Measurements from ENCODE around the gene SELPLG.
A peak's percentile ranks its signal among the peaks of the same experiment; 100 is the strongest.
"Not testable (repeated sequence)": the region's sequence is repeated elsewhere in the genome, so short reads cannot be mapped to it uniquely, and the experiment has no call there.

Gene SELPLG

DNA sequence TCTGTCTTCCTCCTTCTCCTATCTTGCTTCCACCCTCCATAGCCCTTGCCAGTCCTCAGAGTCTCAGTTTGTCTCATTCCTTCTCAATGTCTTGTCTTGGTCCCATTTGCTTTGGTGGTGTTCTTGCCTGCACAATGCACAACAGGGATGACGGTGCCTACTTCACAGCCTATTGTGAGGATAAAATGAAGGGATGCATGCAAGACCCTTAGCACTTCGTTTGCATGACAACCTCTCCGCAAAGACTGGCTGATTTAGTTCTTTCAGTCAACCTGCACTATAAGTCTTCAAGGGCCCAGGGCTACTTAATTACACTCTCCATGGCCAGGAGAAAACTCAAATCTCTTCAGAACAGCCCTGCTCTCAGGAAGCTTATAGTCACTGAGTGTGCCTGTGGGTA, 8.5 kb downstream of the SELPLG start:
- intact Hi-C loops (cut with DNase I) = no loop called here
- DNase-seq = no peak

DNA sequence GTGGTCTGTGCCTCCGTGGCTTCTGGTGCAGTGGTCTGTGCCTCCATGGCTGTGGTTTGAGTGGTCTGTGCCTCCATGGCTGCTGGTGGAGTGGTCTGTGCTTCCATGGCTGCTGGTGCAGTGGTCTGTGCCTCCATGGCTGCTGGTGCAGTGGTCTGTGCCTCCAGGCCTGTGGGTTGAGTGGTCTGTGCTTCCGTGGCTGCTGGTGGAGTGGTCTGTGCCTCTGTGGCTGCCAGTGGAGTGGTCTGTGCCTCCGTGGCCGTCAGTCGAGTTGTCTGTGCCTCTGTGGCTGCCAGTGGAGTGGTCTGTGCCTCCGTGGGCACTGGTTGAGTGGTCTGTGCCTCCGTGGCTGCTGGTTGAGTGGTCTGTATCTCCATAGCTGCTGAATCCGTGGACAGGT, 10.1 kb downstream of the SELPLG start:
- intact Hi-C loops (cut with DNase I) = no loop called here
- no peak for DNase-seq

DNA sequence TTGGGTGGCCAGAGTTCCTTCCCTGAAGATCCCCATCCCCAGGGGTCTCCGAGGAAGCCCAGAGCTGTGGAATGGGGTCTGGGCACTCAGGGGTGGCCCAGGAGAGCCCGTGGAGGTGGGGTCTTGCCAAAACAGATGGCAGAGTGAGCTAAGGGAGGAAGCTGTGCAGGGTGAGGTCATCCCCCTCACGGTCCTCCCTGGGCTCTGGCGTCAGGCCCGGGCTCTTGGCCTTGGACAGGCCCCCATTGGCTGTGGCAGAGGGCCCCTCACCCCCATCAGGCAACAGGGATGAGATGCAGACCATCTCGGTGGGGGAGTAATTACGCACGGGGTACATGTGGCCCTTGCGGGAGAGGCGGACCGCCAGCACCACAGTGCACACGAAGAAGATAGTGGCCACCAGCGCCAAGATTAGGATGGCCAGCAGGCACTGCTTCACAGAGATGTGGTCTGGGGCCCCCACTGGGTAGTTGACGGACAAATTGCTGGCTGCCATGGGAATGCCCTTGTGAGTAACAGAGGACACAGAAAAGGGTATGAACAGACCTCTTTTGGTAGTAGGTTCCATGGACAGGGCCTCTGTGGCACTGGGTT, 10.7 kb downstream of the SELPLG start:
- intact Hi-C loops (cut with DNase I) = no loop called here
- no peak for DNase-seq

DNA sequence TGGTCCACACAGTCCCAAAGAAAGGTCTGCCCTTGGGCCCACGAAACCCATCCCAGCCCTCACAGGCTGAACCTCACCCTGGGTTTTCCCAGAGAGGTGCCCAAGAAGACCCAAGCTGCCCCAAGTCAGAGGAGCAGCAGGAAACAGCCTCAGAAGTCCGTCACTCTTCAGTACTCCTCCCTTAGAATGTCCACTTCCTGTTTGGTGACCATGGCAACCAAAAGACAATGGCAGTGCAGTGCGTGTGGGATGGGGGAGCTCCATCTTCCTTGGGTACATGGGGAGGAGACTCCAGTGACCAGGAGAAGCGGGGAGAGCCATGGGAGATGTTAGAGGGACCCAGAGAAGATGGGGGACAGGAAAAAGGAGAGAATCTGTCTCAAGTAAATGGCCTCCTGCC, 11.3 kb downstream of the SELPLG start:
- no peak for DNase-seq
- intact Hi-C loops (cut with DNase I) = no loop called here

- no peak for DNase-seq
- intact Hi-C loops (cut with DNase I) = no loop called here
Measured at GRCh38 chr12:108621161-108621560, 12.5 kb downstream of the SELPLG start.

- DNase-seq = no peak
- intact Hi-C loops (cut with DNase I) = no loop called here
Measured at GRCh38 chr12:108620236-108620879, 13.3 kb downstream of the SELPLG start.

- intact Hi-C loops (cut with DNase I) = loop anchor here (2.0 kb wide), 1 partner anchor 57 kb away; the partner anchor contains the start of gene ISCU
- DNase-seq = no peak
Measured at GRCh38 chr12:108619369-108620160, 14.1 kb downstream of the SELPLG start.

GRCh38 chr12:108618953-108619274, 14.8 kb downstream of the SELPLG start:
- DNase-seq = not testable (repeated sequence)
- intact Hi-C loops (cut with DNase I) = loop anchor here (2.0 kb wide), 1 partner anchor 56 kb away; the partner anchor contains the start of gene ISCU

GRCh38 chr12:108618079-108618952, 15.4 kb downstream of the SELPLG start:
- intact Hi-C loops (cut with DNase I) = loop anchor here (2.0 kb wide), 1 partner anchor 56 kb away; the partner anchor contains the start of gene ISCU
- DNase-seq = peak; percentile 63 to 92 (median 84)

GRCh38 chr12:108616941-108617858, 16.5 kb downstream of the SELPLG start:
- DNase-seq = peak in 25 of 42 donors; percentile 8 to 68 (median 44)
- intact Hi-C loops (cut with DNase I) = loop anchor here (2.0 kb wide), 1 partner anchor 44 kb away; no protein-coding TSS in a partner anchor

- intact Hi-C loops (cut with DNase I) = loop anchor here (2.0 kb wide), 1 partner anchor 44 kb away; no protein-coding TSS in a partner anchor
- no peak for DNase-seq
Measured at GRCh38 chr12:108616359-108616758, 17.3 kb downstream of the SELPLG start.

DNA sequence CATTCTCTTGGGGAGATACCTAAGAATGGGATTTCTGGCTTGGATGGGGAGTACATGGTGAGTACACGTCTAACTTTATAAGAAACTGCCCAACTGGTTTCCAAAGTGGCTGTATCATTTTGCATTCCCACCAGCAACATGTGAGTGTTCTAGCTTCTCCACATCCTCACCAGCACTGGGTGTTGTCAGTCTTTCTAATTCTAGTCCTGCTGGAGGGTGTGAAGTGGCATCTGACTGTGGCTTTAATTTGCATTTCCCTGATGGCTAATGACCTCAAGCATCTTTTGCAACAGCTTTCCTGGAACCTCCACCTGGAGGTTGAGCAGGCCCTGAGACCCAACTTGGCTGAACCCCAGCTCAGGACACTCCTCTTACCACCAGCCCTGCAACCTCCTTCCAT, 17.8 kb downstream of the SELPLG start:
- no peak for DNase-seq
- intact Hi-C loops (cut with DNase I) = loop anchor here (2.0 kb wide), 1 partner anchor 43 kb away; no protein-coding TSS in a partner anchor

- intact Hi-C loops (cut with DNase I) = no loop called here
Measured at GRCh38 chr12:108614639-108615038, 19.1 kb downstream of the SELPLG start.

DNA sequence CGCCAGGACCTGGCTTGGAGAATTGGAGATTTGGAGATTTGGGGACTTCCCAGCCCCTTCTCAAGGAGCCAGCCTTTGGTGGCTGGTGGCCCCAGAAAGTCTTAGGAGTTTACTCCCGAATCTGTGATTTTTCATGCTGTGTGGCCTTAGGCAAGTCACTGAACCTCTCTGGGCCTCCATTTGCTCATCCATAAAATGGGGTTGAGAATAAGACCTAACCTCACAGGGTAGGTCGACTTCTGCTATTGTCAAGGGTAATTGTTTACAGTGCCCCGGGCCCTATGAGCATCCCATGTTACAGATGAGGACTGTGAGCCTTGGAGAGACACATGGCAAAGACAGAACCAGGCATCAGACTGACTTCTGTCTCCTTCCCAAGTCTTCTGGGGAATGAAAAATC, 19.7 kb downstream of the SELPLG start:
- intact Hi-C loops (cut with DNase I) = no loop called here
- DNase-seq = no peak

More at GRCh38 chr12:108614639-108615038, 19.1 kb downstream of the SELPLG start:
- DNase-seq = no peak

GRCh38 chr12:108613548-108613947, 20.1 kb downstream of the SELPLG start:
- intact Hi-C loops (cut with DNase I) = no loop called here
- no peak for DNase-seq

GRCh38 chr12:108612788-108613282, 20.9 kb downstream of the SELPLG start:
- intact Hi-C loops (cut with DNase I) = no loop called here
- no peak for DNase-seq

GRCh38 chr12:108611884-108612415, 21.7 kb downstream of the SELPLG start:
- intact Hi-C loops (cut with DNase I) = no loop called here
- DNase-seq = peak in 2 of 42 donors; percentile 51 to 55
